ENCODE measurements around the gene KCNH1.

DNA sequence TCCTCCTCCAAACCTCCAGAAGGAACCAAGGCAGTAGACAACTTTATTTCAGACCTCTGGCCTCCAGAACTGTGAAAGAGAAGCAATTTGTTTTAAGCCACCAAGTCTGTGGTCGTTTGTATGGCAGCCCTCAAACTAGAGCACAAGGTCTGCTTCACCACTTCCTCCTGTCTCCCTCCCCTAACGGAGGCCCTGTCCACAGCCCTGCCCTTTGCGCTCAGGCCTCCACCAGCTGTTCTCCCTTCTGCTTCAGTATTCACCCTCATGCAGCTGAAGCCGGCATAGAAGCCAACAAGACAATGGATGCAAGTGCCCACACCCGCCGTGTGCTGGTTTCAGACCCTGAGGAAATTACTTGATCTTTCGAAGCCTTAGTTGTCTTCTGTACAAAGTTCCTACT is 441.2 kb downstream of the KCNH1 start:
- TF ChIP-seq EZH2phosphoT487 (IDR thresholded peaks at IDR 0.05; ENCODE audit: unreplicated experiment) (no peak), CREB1 (CRISPR knock-in tag; IDR thresholded peaks at IDR 0.05; ENCODE audit: low read depth) (no peak), EZH2 (IDR thresholded peaks at IDR 0.05; ENCODE audit: low read depth, unreplicated experiment) (no peak), POLR2AphosphoS5 (IDR thresholded peaks at IDR 0.05; ENCODE audit: low read depth) (no peak), NANOG (IDR thresholded peaks at IDR 0.05; ENCODE audit: borderline replicate concordance) (no peak)
- TF ChIP-seq, protein P1, sequence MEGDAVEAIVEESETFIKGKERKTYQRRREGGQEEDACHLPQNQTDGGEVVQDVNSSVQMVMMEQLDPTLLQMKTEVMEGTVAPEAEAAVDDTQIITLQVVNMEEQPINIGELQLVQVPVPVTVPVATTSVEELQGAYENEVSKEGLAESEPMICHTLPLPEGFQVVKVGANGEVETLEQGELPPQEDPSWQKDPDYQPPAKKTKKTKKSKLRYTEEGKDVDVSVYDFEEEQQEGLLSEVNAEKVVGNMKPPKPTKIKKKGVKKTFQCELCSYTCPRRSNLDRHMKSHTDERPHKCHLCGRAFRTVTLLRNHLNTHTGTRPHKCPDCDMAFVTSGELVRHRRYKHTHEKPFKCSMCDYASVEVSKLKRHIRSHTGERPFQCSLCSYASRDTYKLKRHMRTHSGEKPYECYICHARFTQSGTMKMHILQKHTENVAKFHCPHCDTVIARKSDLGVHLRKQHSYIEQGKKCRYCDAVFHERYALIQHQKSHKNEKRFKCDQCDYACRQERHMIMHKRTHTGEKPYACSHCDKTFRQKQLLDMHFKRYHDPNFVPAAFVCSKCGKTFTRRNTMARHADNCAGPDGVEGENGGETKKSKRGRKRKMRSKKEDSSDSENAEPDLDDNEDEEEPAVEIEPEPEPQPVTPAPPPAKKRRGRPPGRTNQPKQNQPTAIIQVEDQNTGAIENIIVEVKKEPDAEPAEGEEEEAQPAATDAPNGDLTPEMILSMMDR (conservative IDR thresholded peaks at IDR 0.05; ENCODE audit: low read depth in 2 of 2), result no peak
- TF ChIP-seq, protein P2, sequence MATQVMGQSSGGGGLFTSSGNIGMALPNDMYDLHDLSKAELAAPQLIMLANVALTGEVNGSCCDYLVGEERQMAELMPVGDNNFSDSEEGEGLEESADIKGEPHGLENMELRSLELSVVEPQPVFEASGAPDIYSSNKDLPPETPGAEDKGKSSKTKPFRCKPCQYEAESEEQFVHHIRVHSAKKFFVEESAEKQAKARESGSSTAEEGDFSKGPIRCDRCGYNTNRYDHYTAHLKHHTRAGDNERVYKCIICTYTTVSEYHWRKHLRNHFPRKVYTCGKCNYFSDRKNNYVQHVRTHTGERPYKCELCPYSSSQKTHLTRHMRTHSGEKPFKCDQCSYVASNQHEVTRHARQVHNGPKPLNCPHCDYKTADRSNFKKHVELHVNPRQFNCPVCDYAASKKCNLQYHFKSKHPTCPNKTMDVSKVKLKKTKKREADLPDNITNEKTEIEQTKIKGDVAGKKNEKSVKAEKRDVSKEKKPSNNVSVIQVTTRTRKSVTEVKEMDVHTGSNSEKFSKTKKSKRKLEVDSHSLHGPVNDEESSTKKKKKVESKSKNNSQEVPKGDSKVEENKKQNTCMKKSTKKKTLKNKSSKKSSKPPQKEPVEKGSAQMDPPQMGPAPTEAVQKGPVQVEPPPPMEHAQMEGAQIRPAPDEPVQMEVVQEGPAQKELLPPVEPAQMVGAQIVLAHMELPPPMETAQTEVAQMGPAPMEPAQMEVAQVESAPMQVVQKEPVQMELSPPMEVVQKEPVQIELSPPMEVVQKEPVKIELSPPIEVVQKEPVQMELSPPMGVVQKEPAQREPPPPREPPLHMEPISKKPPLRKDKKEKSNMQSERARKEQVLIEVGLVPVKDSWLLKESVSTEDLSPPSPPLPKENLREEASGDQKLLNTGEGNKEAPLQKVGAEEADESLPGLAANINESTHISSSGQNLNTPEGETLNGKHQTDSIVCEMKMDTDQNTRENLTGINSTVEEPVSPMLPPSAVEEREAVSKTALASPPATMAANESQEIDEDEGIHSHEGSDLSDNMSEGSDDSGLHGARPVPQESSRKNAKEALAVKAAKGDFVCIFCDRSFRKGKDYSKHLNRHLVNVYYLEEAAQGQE (IDR thresholded peaks at IDR 0.05; ENCODE audit: unreplicated experiment), result no peak
- TF ChIP-seq, protein P3, sequence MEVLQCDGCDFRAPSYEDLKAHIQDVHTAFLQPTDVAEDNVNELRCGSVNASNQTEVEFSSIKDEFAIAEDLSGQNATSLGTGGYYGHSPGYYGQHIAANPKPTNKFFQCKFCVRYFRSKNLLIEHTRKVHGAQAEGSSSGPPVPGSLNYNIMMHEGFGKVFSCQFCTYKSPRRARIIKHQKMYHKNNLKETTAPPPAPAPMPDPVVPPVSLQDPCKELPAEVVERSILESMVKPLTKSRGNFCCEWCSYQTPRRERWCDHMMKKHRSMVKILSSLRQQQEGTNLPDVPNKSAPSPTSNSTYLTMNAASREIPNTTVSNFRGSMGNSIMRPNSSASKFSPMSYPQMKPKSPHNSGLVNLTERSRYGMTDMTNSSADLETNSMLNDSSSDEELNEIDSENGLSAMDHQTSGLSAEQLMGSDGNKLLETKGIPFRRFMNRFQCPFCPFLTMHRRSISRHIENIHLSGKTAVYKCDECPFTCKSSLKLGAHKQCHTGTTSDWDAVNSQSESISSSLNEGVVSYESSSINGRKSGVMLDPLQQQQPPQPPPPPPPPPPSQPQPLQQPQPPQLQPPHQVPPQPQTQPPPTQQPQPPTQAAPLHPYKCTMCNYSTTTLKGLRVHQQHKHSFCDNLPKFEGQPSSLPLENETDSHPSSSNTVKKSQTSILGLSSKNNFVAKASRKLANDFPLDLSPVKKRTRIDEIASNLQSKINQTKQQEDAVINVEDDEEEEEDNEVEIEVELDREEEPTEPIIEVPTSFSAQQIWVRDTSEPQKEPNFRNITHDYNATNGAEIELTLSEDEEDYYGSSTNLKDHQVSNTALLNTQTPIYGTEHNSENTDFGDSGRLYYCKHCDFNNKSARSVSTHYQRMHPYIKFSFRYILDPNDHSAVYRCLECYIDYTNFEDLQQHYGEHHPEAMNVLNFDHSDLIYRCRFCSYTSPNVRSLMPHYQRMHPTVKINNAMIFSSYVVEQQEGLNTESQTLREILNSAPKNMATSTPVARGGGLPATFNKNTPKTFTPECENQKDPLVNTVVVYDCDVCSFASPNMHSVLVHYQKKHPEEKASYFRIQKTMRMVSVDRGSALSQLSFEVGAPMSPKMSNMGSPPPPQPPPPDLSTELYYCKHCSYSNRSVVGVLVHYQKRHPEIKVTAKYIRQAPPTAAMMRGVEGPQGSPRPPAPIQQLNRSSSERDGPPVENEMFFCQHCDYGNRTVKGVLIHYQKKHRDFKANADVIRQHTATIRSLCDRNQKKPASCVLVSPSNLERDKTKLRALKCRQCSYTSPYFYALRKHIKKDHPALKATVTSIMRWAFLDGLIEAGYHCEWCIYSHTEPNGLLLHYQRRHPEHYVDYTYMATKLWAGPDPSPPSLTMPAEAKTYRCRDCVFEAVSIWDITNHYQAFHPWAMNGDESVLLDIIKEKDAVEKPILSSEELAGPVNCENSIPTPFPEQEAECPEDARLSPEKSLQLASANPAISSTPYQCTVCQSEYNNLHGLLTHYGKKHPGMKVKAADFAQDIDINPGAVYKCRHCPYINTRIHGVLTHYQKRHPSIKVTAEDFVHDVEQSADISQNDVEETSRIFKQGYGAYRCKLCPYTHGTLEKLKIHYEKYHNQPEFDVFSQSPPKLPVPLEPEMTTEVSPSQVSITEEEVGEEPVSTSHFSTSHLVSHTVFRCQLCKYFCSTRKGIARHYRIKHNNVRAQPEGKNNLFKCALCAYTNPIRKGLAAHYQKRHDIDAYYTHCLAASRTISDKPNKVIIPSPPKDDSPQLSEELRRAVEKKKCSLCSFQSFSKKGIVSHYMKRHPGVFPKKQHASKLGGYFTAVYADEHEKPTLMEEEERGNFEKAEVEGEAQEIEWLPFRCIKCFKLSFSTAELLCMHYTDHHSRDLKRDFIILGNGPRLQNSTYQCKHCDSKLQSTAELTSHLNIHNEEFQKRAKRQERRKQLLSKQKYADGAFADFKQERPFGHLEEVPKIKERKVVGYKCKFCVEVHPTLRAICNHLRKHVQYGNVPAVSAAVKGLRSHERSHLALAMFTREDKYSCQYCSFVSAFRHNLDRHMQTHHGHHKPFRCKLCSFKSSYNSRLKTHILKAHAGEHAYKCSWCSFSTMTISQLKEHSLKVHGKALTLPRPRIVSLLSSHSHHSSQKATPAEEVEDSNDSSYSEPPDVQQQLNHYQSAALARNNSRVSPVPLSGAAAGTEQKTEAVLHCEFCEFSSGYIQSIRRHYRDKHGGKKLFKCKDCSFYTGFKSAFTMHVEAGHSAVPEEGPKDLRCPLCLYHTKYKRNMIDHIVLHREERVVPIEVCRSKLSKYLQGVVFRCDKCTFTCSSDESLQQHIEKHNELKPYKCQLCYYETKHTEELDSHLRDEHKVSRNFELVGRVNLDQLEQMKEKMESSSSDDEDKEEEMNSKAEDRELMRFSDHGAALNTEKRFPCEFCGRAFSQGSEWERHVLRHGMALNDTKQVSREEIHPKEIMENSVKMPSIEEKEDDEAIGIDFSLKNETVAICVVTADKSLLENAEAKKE (CRISPR knock-in tag; IDR thresholded peaks at IDR 0.05), result no peak

Data from GM23338 (cell line).